Keratinocyte (primary cell): Measurements from ENCODE around the gene COG4. TPM values are rescaled to one million over a fixed set of nuclear protein-coding genes. Genes with fewer than 3 reads are reported as not detected.

Source experiments
- DNase-seq: peaks from one replicate; pipeline ENCODE4 v3.0.0-alpha.2; 2011; ENCODE audit warnings: low read depth, missing footprints, low spot score
- FAIRE-seq: peaks from 2 replicates; lab custom pipeline; 2011; peaks lifted over from hg19 to GRCh38; lab: Jason Lieb, UNC
- H2AFZ ChIP-seq: 2 replicates; pipeline ENCODE4 v1.6.0; 2012; ENCODE audit warnings: low read length, control low read depth, inconsistent platforms; ENCODE audit not compliant: control insufficient read depth
- H3K27ac ChIP-seq: 2 replicates; pipeline ENCODE4 v1.5.1; 2011; ENCODE audit warnings: low read length; ENCODE audit not compliant: control insufficient read depth, insufficient read depth
- H3K27me3 ChIP-seq: 3 replicates; pipeline ENCODE4 v1.6.0; 2011; ENCODE audit warnings: low read length; ENCODE audit not compliant: control insufficient read depth, insufficient read depth; ENCODE audit errors: extremely low read depth
- H3K36me3 ChIP-seq, 2 experiments: 2 replicates in 1 of 2; 3 replicates in 1 of 2; pipeline ENCODE4 v1.5.1; 2011; ENCODE audit warnings: low read length in 2 of 2, mild to moderate bottlenecking in 1 of 2; ENCODE audit not compliant: control insufficient read depth in 2 of 2, insufficient read depth in 2 of 2; ENCODE audit errors: extremely low read depth in 1 of 2
- H3K4me1 ChIP-seq: 3 replicates; pipeline ENCODE4 v1.5.1; 2011; ENCODE audit warnings: low read length; ENCODE audit not compliant: control insufficient read depth, insufficient read depth; ENCODE audit errors: extremely low read depth
- H3K4me2 ChIP-seq: 3 replicates; pipeline ENCODE4 v1.6.0; 2011; ENCODE audit warnings: low read depth, low read length; ENCODE audit not compliant: control insufficient read depth, insufficient read depth; ENCODE audit errors: extremely low read depth
- H3K4me3 ChIP-seq, 3 experiments: fragments of 200-600 bp in 1 of 3; sonication (generic) in 1 of 3; 2 replicates in 2 of 3; 3 replicates in 1 of 3; pipeline ENCODE4 v1.5.1; 2011 to 2016; ENCODE audit warnings: low read length in 3 of 3, mild to moderate bottlenecking in 3 of 3, control low read depth in 2 of 3, inconsistent platforms in 1 of 3, low read depth in 1 of 3, mixed read lengths in 1 of 3, mixed run types in 1 of 3, moderate library complexity in 1 of 3; ENCODE audit not compliant: control insufficient read depth in 2 of 3, insufficient read depth in 2 of 3; ENCODE audit errors: extremely low read depth in 1 of 3
- H3K79me2 ChIP-seq: 2 replicates; pipeline ENCODE4 v1.6.0; 2012; ENCODE audit warnings: low read length; ENCODE audit not compliant: control insufficient read depth, insufficient read depth
- H3K9ac ChIP-seq: 3 replicates; pipeline ENCODE4 v1.6.0; 2011; ENCODE audit warnings: low read length; ENCODE audit not compliant: control insufficient read depth, insufficient read depth; ENCODE audit errors: extremely low read depth
- H3K9me1 ChIP-seq: 3 replicates; pipeline ENCODE4 v1.6.0; 2011; ENCODE audit warnings: low read length; ENCODE audit not compliant: control insufficient read depth, insufficient read depth; ENCODE audit errors: extremely low read depth
- H3K9me3 ChIP-seq: 2 replicates; pipeline ENCODE4 v1.5.1; 2012; ENCODE audit warnings: low read depth, low read length; ENCODE audit not compliant: control insufficient read depth
- H4K20me1 ChIP-seq: 3 replicates; pipeline ENCODE4 v1.6.0; 2011; ENCODE audit warnings: low read length; ENCODE audit not compliant: control insufficient read depth, insufficient read depth; ENCODE audit errors: extremely low read depth
- EZH2 ChIP-seq: IDR thresholded peaks from one replicate; pipeline ENCODE4 v1.6.1; 2012; ENCODE audit warnings: inconsistent platforms, mild to moderate bottlenecking, low read length, moderate library complexity
- dilution Hi-C: fragments of 300-500 bp; cut with MboI; formaldehyde crosslinking; loops from one replicate; pipeline ENCODE4 v1.7.0; 2020; ENCODE audit warnings: low sequenced_read_pairs; ENCODE audit not compliant: extremely low pct_ligation_motif_present
- polyA plus RNA-seq, 5 experiments: library from polyadenylated mRNA; depleted of rRNA in 3 of 5; stranded (reverse) in 3 of 5; stranded (forward) in 1 of 5; unstranded in 1 of 5; fragments of >200 nt; gene quantifications; 1 replicate in 1 of 5; 2 replicates in 3 of 5; 3 replicates in 1 of 5; pipeline versions ENCODE4 v1.2.1 to v1.2.3, GENCODE V29; 2011 to 2012; ENCODE audit warnings: missing spikeins in 2 of 5, low read depth in 1 of 5, low replicate concordance in 1 of 5
- TF ChIP-seq, protein P1 (sequence below), 3 experiments: IDR thresholded peaks in 1 of 3; conservative IDR thresholded peaks in 1 of 3; optimal IDR thresholded peaks in 1 of 3; 2 replicates in 2 of 3; 3 replicates in 1 of 3; pipeline versions ENCODE3 to v1.5.1; 2011; ENCODE audit warnings: low read length in 3 of 3, mild to moderate bottlenecking in 3 of 3, moderate library complexity in 2 of 3, control low read depth in 1 of 3, inconsistent platforms in 1 of 3; ENCODE audit not compliant: insufficient read depth in 2 of 3; ENCODE audit errors: extremely low read depth in 1 of 3

The COG4 gene
- polyA plus RNA-seq, 1 donor (not counting 4 experiments of a cell fraction or from before 2014, with no cell fraction given): 38.9 TPM

DNA sequence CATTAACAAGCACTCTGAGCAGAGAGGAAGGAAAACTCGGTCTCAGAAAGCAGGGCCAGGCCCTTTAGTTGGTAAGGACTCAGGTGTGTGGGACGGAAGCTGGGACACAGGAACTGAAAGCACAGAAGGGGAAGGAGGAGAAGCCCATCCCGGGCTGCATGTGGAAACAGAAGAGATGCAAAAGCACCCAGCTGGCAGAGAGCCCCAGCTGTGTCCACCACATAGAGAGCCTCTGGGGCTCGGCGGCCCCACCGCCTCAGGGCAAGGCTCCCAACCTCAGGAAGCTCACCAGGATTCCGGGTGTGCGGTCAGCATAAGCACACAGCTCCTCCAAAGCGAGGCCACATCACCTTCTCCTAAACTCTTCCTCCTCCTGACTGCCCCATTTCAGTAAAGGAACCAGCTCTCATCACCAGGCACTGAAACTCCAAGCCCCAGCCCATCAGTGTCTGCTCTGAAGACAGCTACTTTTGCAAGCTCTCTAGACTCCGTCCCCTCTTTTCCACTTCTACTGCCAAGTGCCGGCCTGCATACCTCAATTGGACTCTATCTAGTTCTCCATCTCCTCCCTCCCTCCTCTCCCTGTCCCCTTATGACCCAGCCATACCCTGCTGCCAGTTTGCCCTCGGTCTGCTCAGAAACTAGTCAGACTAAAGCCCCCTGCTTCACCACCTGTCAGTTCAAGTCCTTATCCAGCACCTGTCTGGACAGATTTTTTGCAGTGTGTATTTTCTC is 90.5 kb downstream of the COG4 start:
- peaks cover 25% of the 10 kb centered on the region for H3K4me1 ChIP-seq
- H3K36me3 ChIP-seq: no peaks in the 10 kb centered on the region
- no peaks in the 10 kb centered on the region for H3K9me1 ChIP-seq
- no peak for TF ChIP-seq EZH2
- TF ChIP-seq, protein P1, sequence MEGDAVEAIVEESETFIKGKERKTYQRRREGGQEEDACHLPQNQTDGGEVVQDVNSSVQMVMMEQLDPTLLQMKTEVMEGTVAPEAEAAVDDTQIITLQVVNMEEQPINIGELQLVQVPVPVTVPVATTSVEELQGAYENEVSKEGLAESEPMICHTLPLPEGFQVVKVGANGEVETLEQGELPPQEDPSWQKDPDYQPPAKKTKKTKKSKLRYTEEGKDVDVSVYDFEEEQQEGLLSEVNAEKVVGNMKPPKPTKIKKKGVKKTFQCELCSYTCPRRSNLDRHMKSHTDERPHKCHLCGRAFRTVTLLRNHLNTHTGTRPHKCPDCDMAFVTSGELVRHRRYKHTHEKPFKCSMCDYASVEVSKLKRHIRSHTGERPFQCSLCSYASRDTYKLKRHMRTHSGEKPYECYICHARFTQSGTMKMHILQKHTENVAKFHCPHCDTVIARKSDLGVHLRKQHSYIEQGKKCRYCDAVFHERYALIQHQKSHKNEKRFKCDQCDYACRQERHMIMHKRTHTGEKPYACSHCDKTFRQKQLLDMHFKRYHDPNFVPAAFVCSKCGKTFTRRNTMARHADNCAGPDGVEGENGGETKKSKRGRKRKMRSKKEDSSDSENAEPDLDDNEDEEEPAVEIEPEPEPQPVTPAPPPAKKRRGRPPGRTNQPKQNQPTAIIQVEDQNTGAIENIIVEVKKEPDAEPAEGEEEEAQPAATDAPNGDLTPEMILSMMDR (optimal IDR thresholded peaks at IDR 0.05 in 1 of 3, IDR thresholded peaks at IDR 0.05 in 1 of 3, conservative IDR thresholded peaks at IDR 0.05 in 1 of 3; ENCODE audit: extremely low read depth in 1 of 3, insufficient read depth in 2 of 3, low read length in 3 of 3): no peak
- FAIRE-seq (no peak), DNase-seq (no peak)
- H3K4me3 ChIP-seq: no peak overlapping the region
- H3K9ac ChIP-seq: no peak overlapping the region
- H4K20me1 ChIP-seq: no peaks in the 10 kb centered on the region
- H3K4me2 ChIP-seq: no peak overlapping the region
- no peak overlapping the region for H2AFZ ChIP-seq
- H3K79me2 ChIP-seq: peaks cover 5% of the 10 kb centered on the region
- no peaks in the 10 kb centered on the region for H3K9me3 ChIP-seq
- no peak overlapping the region for H3K27ac ChIP-seq
- H3K27me3 ChIP-seq: no peaks in the 10 kb centered on the region
- dilution Hi-C loops: no loop called here

DNA sequence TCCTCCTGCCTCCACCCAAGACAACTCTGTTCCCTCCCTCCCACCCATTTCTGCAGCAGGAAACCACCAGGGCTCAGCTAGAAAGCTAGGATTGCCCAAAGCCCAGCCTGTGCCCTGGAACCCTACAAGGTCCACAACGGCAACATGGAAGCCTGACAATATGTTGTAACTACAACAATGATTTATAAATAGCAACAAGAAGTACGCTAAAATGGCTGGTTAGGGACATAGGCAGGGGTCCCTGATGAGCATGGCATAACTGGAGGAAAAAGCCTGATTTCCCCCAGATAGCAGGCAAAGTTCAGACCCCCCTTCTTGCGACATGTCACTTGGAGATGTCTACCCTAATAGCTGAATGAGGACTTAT is 91.0 kb downstream of the COG4 start:
- FAIRE-seq: no peak
- no peaks in the 10 kb centered on the region for H4K20me1 ChIP-seq

More for the DNA sequence above, 91.0 kb downstream of the COG4 start:
- no peaks in the 10 kb centered on the region for H3K27me3 ChIP-seq
- H3K4me2 ChIP-seq: no peak overlapping the region
- H3K9me3 ChIP-seq: no peaks in the 10 kb centered on the region
- no peak overlapping the region for H3K4me3 ChIP-seq
- TF ChIP-seq, protein P1 (optimal IDR thresholded peaks at IDR 0.05 in 1 of 3, IDR thresholded peaks at IDR 0.05 in 1 of 3, conservative IDR thresholded peaks at IDR 0.05 in 1 of 3; ENCODE audit: extremely low read depth in 1 of 3, insufficient read depth in 2 of 3, low read length in 3 of 3): no peak
- TF ChIP-seq EZH2: no peak
- DNase-seq: no peak
- no peak overlapping the region for H2AFZ ChIP-seq
- H3K79me2 ChIP-seq: peaks cover 5% of the 10 kb centered on the region
- dilution Hi-C loops: no loop called here
- H3K4me1 ChIP-seq: peaks cover 20% of the 10 kb centered on the region
- H3K27ac ChIP-seq: no peak overlapping the region
- H3K9me1 ChIP-seq: peaks cover 3% of the 10 kb centered on the region
- no peak overlapping the region for H3K9ac ChIP-seq
- H3K36me3 ChIP-seq: no peaks in the 10 kb centered on the region
